Endothelial cell (in vitro differentiated cells): ENCODE measurements around the gene VSTM2L. TPM values are rescaled to one million over a fixed set of nuclear protein-coding genes. Genes with fewer than 3 reads are reported as not detected.

Experiments
- DNase-seq: peaks from one replicate; pipeline ENCODE4 v3.0.0; 2021; ENCODE audit warnings: low spot score
- H3K27ac Mint-ChIP-seq: one replicate; pipeline ENCODE4 v1.8.0; 2021; ENCODE audit warnings: mixed read lengths, inconsistent platforms; ENCODE audit not compliant: unreplicated experiment
- H3K27me3 Mint-ChIP-seq: one replicate; pipeline ENCODE4 v1.8.0; 2021; ENCODE audit warnings: mild to moderate bottlenecking, moderate library complexity, mixed read lengths, inconsistent platforms; ENCODE audit not compliant: unreplicated experiment
- H3K36me3 Mint-ChIP-seq: one replicate; pipeline ENCODE4 v1.8.0; 2021; ENCODE audit warnings: mild to moderate bottlenecking, low read depth, mixed read lengths, inconsistent platforms; ENCODE audit not compliant: unreplicated experiment
- H3K4me1 Mint-ChIP-seq: one replicate; pipeline ENCODE4 v1.8.0; 2021; ENCODE audit warnings: mild to moderate bottlenecking, mixed read lengths, inconsistent platforms; ENCODE audit not compliant: unreplicated experiment
- H3K4me3 Mint-ChIP-seq: one replicate; pipeline ENCODE4 v1.8.0; 2021; ENCODE audit warnings: mild to moderate bottlenecking, mixed read lengths, inconsistent platforms; ENCODE audit not compliant: unreplicated experiment
- H3K9me3 Mint-ChIP-seq: one replicate; pipeline ENCODE4 v1.8.0; 2021; ENCODE audit warnings: mixed read lengths, inconsistent platforms; ENCODE audit not compliant: unreplicated experiment
- total RNA-seq: library from RNA; stranded (reverse); fragmentation: NEBNext Ultra II Directional; extraction: Animal tissue kit (Norgen Biotek cat#: 25700); gene quantifications from one replicate; pipeline ENCODE4 v1.2.1, GENCODE V29; 2021; ENCODE audit not compliant: unreplicated experiment
- TF ChIP-seq, protein P1 (sequence below): fragments of 200-600 bp; sonication (generic); IDR thresholded peaks from one replicate; pipeline ENCODE4 v1.5.0; 2021; ENCODE audit warnings: antibody characterized with exemption; ENCODE audit not compliant: unreplicated experiment

VSTM2L gene
- total RNA-seq, 1 donor from 2014 or later = 1.6 TPM

DNA sequence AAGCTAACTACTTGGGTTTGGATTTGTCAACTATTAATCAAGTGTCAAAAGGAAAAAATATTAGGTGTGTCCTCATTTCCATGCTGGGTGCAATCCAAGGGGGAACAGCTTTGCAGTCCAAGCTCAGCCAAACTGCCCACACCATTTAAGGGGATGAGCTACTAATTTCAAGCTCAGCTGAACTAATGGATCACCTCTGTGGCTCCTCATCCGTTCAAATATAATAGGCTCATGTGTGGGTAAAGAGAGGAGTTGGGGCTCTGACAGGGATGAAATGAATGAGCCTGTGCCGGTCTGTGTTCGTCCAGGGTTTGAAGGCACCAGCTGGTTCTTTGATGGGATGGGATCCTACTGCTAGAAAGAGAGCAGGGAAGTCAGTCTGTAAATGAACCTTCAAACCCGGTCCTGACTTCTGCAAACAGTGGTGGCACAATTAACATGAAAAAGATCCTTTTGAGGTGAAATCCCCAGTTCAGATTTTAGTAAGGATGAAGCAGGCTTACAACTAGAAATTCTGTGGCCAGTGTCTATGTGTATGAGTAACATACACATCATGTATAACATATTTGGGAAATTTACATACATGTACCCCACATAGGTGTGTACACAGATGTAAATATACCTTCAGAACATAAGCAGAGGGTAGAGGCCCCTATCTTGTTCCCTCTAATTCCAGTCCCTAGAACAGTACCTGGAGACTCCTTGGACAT is 88.4 kb downstream of the VSTM2L start:
- Mint-ChIP-seq H3K27ac (no peak overlapping the region), H3K4me1 (peaks cover 37% of the 10 kb centered on the region), H3K4me3 (no peak overlapping the region), H3K9me3 (no peaks in the 10 kb centered on the region), H3K27me3 (no peaks in the 10 kb centered on the region), H3K36me3 (peaks cover 17% of the 10 kb centered on the region)
- TF ChIP-seq, protein P1, sequence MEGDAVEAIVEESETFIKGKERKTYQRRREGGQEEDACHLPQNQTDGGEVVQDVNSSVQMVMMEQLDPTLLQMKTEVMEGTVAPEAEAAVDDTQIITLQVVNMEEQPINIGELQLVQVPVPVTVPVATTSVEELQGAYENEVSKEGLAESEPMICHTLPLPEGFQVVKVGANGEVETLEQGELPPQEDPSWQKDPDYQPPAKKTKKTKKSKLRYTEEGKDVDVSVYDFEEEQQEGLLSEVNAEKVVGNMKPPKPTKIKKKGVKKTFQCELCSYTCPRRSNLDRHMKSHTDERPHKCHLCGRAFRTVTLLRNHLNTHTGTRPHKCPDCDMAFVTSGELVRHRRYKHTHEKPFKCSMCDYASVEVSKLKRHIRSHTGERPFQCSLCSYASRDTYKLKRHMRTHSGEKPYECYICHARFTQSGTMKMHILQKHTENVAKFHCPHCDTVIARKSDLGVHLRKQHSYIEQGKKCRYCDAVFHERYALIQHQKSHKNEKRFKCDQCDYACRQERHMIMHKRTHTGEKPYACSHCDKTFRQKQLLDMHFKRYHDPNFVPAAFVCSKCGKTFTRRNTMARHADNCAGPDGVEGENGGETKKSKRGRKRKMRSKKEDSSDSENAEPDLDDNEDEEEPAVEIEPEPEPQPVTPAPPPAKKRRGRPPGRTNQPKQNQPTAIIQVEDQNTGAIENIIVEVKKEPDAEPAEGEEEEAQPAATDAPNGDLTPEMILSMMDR = no peak
- DNase-seq = no peak

DNA sequence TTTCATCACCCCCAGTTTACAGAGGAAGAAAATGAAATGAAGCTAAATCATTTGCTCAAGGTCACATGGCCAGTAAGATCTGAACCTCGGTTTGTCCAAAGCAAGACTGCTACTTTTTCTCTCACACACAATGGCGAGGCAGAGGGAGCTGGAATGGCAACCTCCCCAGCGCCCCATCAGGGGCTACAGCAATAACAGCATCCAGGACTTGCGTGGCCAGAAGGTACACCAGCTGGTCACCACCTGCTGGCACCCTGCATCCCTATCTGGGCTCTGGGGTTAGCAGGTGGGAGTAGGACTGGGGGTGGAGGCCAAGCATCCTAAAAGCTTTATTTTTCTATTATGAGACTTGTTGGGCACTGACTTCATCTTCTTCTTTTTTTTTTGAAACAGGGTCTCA is 89.0 kb downstream of the VSTM2L start:
- DNase-seq = no peak
- no peak overlapping the region for H3K27ac Mint-ChIP-seq
- H3K9me3 Mint-ChIP-seq = no peaks in the 10 kb centered on the region
- peaks cover 37% of the 10 kb centered on the region for H3K4me1 Mint-ChIP-seq
- H3K36me3 Mint-ChIP-seq = peaks cover 18% of the 10 kb centered on the region
- H3K27me3 Mint-ChIP-seq = no peaks in the 10 kb centered on the region
- TF ChIP-seq, protein P1 = no peak
- no peak overlapping the region for H3K4me3 Mint-ChIP-seq

DNA sequence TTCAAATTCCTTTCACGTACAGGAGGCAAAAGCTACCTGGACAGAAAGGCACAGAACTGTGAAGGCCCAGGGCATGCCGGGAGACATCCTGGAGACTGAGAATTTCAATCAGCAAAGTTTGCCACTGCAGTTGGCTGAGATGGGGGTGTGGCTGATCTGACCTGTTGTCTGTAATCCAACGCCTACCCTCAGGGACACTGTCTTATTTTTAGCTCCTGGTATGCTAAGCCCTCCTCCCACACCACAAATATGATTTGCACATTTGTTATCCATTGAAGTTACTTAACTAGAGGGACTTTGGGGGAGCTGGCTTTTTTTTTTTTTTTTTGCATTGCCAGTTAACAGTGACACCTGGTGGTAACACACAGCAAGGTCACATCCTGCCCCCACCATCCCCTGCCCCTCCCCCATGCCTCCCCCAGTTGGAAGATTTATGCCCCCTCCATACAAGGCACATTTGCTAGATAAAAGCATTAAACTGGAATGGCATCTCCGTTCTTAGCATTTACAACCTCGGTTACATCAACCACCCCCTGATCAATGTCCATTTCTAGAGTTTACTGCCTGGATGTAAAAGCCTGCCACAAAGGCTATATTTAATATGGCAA is 90.0 kb downstream of the VSTM2L start:
- no peak for DNase-seq
- Mint-ChIP-seq H3K4me3 (no peak overlapping the region), H3K27me3 (no peaks in the 10 kb centered on the region), H3K9me3 (no peaks in the 10 kb centered on the region), H3K36me3 (peaks cover 22% of the 10 kb centered on the region), H3K4me1 (peaks cover 37% of the 10 kb centered on the region), H3K27ac (no peak overlapping the region)
- TF ChIP-seq, protein P1 = peak; percentile 80

DNA sequence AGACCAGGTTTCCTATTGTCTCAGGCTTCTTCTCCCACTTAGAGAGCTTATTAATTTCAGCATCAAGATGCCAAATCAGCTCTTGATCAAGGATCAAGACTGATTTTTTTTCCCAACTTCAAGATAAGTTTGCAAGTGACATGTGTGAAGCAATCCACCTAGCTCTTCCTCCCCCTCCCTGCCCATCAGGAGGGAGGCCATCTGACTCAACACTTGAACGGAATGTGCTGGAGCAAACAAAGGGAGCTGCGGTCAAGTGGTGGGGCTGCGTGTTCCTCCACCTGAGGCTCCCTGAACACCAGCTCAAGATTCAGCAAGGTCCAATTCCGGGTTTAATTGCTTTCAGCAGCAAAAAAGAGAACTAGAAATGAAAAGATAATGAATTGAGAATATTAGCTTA is 91.6 kb downstream of the VSTM2L start:
- Mint-ChIP-seq H3K27me3 (peaks cover 1% of the 10 kb centered on the region), H3K36me3 (peaks cover 20% of the 10 kb centered on the region), H3K9me3 (no peaks in the 10 kb centered on the region), H3K4me3 (no peak overlapping the region), H3K27ac (no peak overlapping the region), H3K4me1 (peaks cover 25% of the 10 kb centered on the region)
- DNase-seq = no peak
- TF ChIP-seq, protein P1 = no peak

Other genes with a start within 250 kb of the VSTM2L start
- 84.8 TPM for gene CTNNBL1, start 209.1 kb upstream of the VSTM2L start, total RNA-seq
- gene TTI1, start 130.3 kb downstream of the VSTM2L start, total RNA-seq = 31.9 TPM
- 24.1 TPM for gene RPRD1B, start 130.6 kb downstream of the VSTM2L start, total RNA-seq